Measurements from ENCODE around the gene TERB1.

DNA sequence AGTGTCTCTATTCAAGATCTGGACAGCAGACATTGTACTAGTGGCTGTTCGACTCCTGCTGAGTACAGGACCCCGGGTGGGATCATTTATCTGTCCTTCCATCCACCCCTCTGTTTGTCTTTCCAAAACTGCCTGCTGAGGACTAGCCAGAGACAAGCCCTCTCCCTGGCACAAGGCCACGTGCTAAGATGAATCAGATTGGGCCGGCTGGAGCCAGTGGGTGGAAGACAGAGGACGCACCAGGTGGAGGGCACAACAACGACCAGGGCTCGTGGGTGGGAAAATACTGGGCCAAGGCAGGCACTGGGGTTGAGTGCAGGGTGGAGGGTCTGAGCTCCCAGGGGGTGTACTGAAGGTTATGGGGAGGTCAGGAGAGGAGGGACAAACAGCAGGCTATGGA lies 41.4 kb upstream of the TERB1 start:
- TF ChIP-seq CTCF (IDR thresholded peaks at IDR 0.05) (no peak), POLR2A (IDR thresholded peaks at IDR 0.05) (no peak)

Measured in lower leg skin (tissue), 3 donors.